DND-41 (cell line): ENCODE data around the gene BRINP2.

Source experiments
- CTCF ChIP-seq: IDR thresholded peaks from 2 replicates; pipeline ENCODE4 v1.5.1; 2012; ENCODE audit warnings: borderline replicate concordance, low read length, moderate library complexity, mild to moderate bottlenecking; ENCODE audit not compliant: poor library complexity, severe bottlenecking; ENCODE audit errors: extremely low read depth
- EZH2 ChIP-seq: IDR thresholded peaks from 3 replicates; pipeline ENCODE4 v1.6.1; 2012; ENCODE audit warnings: borderline replicate concordance, low read depth, mild to moderate bottlenecking, moderate library complexity, low read length, inconsistent platforms; ENCODE audit not compliant: severe bottlenecking

- TF ChIP-seq CTCF (no peak), EZH2 (no peak)
Observed at GRCh38 chr1:177211231-177211630, 40.5 kb downstream of the BRINP2 start.
